HepG2 (cell line): ENCODE measurements around the gene OSBPL2. TPM values are rescaled to one million over a fixed set of nuclear protein-coding genes. Genes with fewer than 3 reads are reported as not detected.

Source experiments
- ASH2L ChIP-seq: fragments of 300-600, 200-600 bp; sonication (generic); IDR thresholded peaks from 2 replicates; pipeline ENCODE4 v1.7.0; 2017; ENCODE audit warnings: low read depth, mild to moderate bottlenecking, moderate library complexity, mixed read lengths, low read length; ENCODE audit not compliant: insufficient read length
- ATAD3A ChIP-seq: sonication (generic); formaldehyde crosslinking; IDR thresholded peaks from 2 replicates; pipeline ENCODE4 v1.4.0; 2020; ENCODE audit warnings: missing genetic modification reagents
- CBX2 ChIP-seq, 2 experiments: fragments of 200-600 bp in 1 of 2; sonication (generic); formaldehyde crosslinking in 1 of 2; IDR thresholded peaks; 2 replicates each; pipeline versions ENCODE4 v1.7.0 to v1.8.1; 2018 to 2022; ENCODE audit warnings: low read depth in 2 of 2, low read length in 1 of 2, mild to moderate bottlenecking in 1 of 2, missing genetic modification reagents in 1 of 2
- CEBPG ChIP-seq: IDR thresholded peaks from 2 replicates; pipeline ENCODE4 v1.6.1; 2016
- EEA1 ChIP-seq: sonication (generic); formaldehyde crosslinking; IDR thresholded peaks from 2 replicates; pipeline ENCODE4 v1.5.1; 2020; ENCODE audit warnings: mild to moderate bottlenecking, missing genetic modification reagents, borderline replicate concordance
- FOSL1 ChIP-seq: sonication (generic); formaldehyde crosslinking; IDR thresholded peaks from 2 replicates; pipeline ENCODE4 v1.9.0; 2021; ENCODE audit warnings: missing genetic modification reagents, borderline replicate concordance
- FOXP4 ChIP-seq: sonication (generic); formaldehyde crosslinking; IDR thresholded peaks from 2 replicates; pipeline ENCODE4 v1.4.0; 2020; ENCODE audit warnings: missing genetic modification reagents
- HOXA9 ChIP-seq: sonication (generic); formaldehyde crosslinking; IDR thresholded peaks from 2 replicates; pipeline ENCODE4 v1.8.1; 2022; ENCODE audit warnings: missing genetic modification reagents, mild to moderate bottlenecking, moderate library complexity, borderline replicate concordance
- MYNN ChIP-seq: sonication (generic); formaldehyde crosslinking; IDR thresholded peaks from 2 replicates; pipeline ENCODE4 v1.4.0; 2020; ENCODE audit warnings: mild to moderate bottlenecking, low read depth, missing genetic modification reagents
- NFAT5 ChIP-seq: sonication (generic); formaldehyde crosslinking; IDR thresholded peaks from 2 replicates; pipeline ENCODE4 v1.4.0; 2020; ENCODE audit warnings: missing genetic modification reagents
- SNAPC5 ChIP-seq: sonication (generic); formaldehyde crosslinking; IDR thresholded peaks from 2 replicates; pipeline ENCODE4 v1.8.1; 2023; ENCODE audit warnings: mild to moderate bottlenecking, missing genetic modification reagents, borderline replicate concordance
- SRF ChIP-seq: IDR thresholded peaks from 2 replicates; pipeline ENCODE4 v1.6.1; 2011; ENCODE audit warnings: mild to moderate bottlenecking, low read depth, low read length, moderate library complexity
- TFDP2 ChIP-seq: sonication (generic); formaldehyde crosslinking; IDR thresholded peaks from 2 replicates; pipeline ENCODE4 v1.4.0; 2020; ENCODE audit warnings: missing genetic modification reagents
- ZFY ChIP-seq: sonication (generic); formaldehyde crosslinking; IDR thresholded peaks from 2 replicates; pipeline ENCODE4 v1.4.0; 2020; ENCODE audit warnings: missing genetic modification reagents
- ZNF121 ChIP-seq: sonication (generic); formaldehyde crosslinking; IDR thresholded peaks from 2 replicates; pipeline ENCODE4 v1.5.0; 2020; ENCODE audit warnings: mild to moderate bottlenecking, missing genetic modification reagents
- ZNF205 ChIP-seq: IDR thresholded peaks from 2 replicates; pipeline ENCODE4 v1.6.1; 2018; ENCODE audit warnings: missing biosample characterization, missing genetic modification reagents
- ZNF317 ChIP-seq: sonication (generic); formaldehyde crosslinking; IDR thresholded peaks from 2 replicates; pipeline ENCODE4 v1.5.0; 2020; ENCODE audit warnings: mild to moderate bottlenecking, missing genetic modification reagents
- ZNF367 ChIP-seq: sonication (generic); formaldehyde crosslinking; IDR thresholded peaks from 2 replicates; pipeline ENCODE4 v1.4.0; 2020; ENCODE audit warnings: missing genetic modification reagents, borderline replicate concordance
- ZNF576 ChIP-seq: sonication (generic); formaldehyde crosslinking; IDR thresholded peaks from 2 replicates; pipeline ENCODE4 v1.4.0; 2020; ENCODE audit warnings: mild to moderate bottlenecking, missing genetic modification reagents
- ZNF781 ChIP-seq: sonication (generic); formaldehyde crosslinking; IDR thresholded peaks from 2 replicates; pipeline ENCODE4 v1.5.1; 2020; ENCODE audit warnings: borderline replicate concordance, mild to moderate bottlenecking, missing genetic modification reagents; ENCODE audit errors: not compliant biosample characterization
- polyA plus RNA-seq, 8 experiments: library from polyadenylated mRNA; depleted of rRNA in 3 of 8; stranded (reverse) in 7 of 8; unstranded in 1 of 8; fragments of >200 nt; fragmentation: Illumina TruSeq in 4 of 8; extraction: Trizol in 4 of 8; gene quantifications; 2 replicates each; pipeline versions ENCODE4 v1.2.1 to v1.2.3, GENCODE V29; 2011 to 2016; ENCODE audit warnings: low read depth in 4 of 8, missing spikeins in 1 of 8, mixed read lengths in 1 of 8; ENCODE audit not compliant: insufficient read depth in 1 of 8
- total RNA-seq, 5 experiments: library from RNA; depleted of rRNA; stranded (reverse); fragments of >200 nt; fragmentation: Illumina TruSeq; extraction: Trizol; gene quantifications; 2 replicates each; pipeline ENCODE4 v1.2.3, GENCODE V29; 2016; ENCODE audit warnings: low read depth in 1 of 5

Gene OSBPL2
- total and polyA plus RNA-seq, 2 of the 13 experiments (the other 11 are each of a cell fraction or from before 2014, with no cell fraction given) = 18.5 to 37.4 TPM

- TF ChIP-seq FOXP4 = peak; percentile 90
- TF ChIP-seq TFDP2 = peak; percentile 55; the same call in 1 of the 2 replicates
- no peak for TF ChIP-seq CBX2 (IDR thresholded peaks at IDR 0.05; ENCODE audit: low read depth, low read length)
- no peak for TF ChIP-seq CBX2 (CRISPR knock-in tag; IDR thresholded peaks at IDR 0.05; ENCODE audit: low read depth)
- no peak for TF ChIP-seq NFAT5 (CRISPR knock-in tag)
- no peak for TF ChIP-seq ZFY (CRISPR knock-in tag)
- TF ChIP-seq EEA1 (CRISPR knock-in tag) = no peak
- no peak for TF ChIP-seq HOXA9 (CRISPR knock-in tag)
- peak; percentile 73; the same call in 1 of the 2 replicates for TF ChIP-seq SNAPC5 (CRISPR knock-in tag)
- no peak for TF ChIP-seq ZNF367 (CRISPR knock-in tag)
- TF ChIP-seq ASH2L = peak; percentile 60
- TF ChIP-seq CEBPG (CRISPR knock-in tag) = no peak
- TF ChIP-seq ZNF781 = no peak
- TF ChIP-seq SRF = peak; percentile 95
- TF ChIP-seq ZNF205 (CRISPR knock-in tag) = peak; percentile 14; the same call in 1 of the 2 replicates
- TF ChIP-seq ZNF576 (CRISPR knock-in tag) = no peak
- TF ChIP-seq ATAD3A = no peak
- TF ChIP-seq ZNF317 (CRISPR knock-in tag) = no peak
- TF ChIP-seq ZNF121 (CRISPR knock-in tag) = no peak
- no peak for TF ChIP-seq FOSL1
- TF ChIP-seq MYNN (CRISPR knock-in tag) = peak; percentile 92
Observed at GRCh38 chr20:62237801-62238568, at the start of gene OSBPL2 (continued).
